Measurements from ENCODE around the gene KRTAP4-16.
"Not testable (repeated sequence)": the region's sequence is repeated elsewhere in the genome, so short reads cannot be mapped to it uniquely, and the experiment has no call there.

DNA sequence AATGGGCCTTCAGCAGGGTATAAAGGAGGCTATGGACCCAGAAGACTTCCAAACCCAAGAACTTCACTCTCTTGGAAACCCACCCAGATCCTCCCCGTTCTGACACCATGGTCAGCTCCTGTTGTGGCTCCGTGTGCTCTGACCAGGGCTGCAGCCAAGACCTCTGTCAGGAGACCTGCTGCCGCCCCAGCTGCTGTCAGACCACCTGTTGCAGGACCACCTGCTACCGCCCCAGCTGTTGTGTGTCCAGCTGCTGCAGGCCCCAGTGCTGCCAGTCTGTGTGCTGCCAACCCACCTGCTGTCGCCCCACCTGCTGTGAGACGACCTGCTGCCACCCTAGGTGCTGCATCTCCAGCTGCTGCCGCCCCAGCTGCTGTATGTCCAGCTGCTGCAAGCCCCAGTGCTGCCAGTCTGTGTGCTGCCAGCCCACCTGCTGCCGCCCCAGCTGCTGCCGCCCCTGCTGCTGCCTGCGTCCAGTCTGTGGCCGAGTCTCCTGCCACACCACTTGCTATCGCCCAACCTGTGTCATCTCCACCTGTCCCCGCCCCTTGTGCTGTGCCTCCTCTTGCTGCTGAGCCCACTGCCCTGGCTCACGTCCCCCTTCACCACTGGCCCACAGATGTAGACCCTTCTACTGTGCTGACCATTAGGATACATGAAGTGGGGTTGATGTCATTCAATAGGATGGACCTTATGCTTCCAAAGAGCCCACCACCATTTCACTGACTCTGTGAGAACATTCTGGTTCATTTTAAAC is 17.7 kb downstream of the KRTAP4-16 start, which contains the start of gene KRTAP4-7:
- not testable (repeated sequence) for TF ChIP-seq POLR2A, CTCF (IDR thresholded peaks at IDR 0.05)
